GM12801 (cell line): ENCODE results near the gene TMEM108.

ENCODE experiments used
- TF ChIP-seq, protein P1 (sequence below): IDR thresholded peaks from one replicate; pipeline ENCODE4 v1.5.1; 2011; ENCODE audit warnings: control low read depth; ENCODE audit not compliant: insufficient read length; ENCODE audit errors: extremely low read depth

TMEM108 gene

DNA sequence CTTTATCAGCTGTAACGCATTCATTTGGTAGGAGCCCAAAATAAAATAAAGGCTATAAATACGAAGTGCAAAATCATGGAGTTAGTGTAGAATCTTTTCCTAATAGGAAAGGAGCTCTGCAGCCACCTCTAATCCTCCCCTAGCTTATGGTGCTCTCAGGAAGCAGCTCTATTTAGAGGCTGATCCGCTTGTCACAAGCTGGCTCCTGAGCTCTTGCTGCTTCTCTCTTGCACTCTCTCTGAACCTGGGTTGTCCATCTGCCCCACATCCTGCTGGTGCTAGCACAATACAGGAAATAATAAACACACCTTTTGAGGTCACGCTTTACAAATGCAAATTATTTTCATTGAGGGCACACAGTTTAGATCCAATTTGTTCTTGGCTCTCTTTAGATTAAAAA lies 324.3 kb downstream of the TMEM108 start:
- TF ChIP-seq, protein P1, sequence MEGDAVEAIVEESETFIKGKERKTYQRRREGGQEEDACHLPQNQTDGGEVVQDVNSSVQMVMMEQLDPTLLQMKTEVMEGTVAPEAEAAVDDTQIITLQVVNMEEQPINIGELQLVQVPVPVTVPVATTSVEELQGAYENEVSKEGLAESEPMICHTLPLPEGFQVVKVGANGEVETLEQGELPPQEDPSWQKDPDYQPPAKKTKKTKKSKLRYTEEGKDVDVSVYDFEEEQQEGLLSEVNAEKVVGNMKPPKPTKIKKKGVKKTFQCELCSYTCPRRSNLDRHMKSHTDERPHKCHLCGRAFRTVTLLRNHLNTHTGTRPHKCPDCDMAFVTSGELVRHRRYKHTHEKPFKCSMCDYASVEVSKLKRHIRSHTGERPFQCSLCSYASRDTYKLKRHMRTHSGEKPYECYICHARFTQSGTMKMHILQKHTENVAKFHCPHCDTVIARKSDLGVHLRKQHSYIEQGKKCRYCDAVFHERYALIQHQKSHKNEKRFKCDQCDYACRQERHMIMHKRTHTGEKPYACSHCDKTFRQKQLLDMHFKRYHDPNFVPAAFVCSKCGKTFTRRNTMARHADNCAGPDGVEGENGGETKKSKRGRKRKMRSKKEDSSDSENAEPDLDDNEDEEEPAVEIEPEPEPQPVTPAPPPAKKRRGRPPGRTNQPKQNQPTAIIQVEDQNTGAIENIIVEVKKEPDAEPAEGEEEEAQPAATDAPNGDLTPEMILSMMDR = no peak

DNA sequence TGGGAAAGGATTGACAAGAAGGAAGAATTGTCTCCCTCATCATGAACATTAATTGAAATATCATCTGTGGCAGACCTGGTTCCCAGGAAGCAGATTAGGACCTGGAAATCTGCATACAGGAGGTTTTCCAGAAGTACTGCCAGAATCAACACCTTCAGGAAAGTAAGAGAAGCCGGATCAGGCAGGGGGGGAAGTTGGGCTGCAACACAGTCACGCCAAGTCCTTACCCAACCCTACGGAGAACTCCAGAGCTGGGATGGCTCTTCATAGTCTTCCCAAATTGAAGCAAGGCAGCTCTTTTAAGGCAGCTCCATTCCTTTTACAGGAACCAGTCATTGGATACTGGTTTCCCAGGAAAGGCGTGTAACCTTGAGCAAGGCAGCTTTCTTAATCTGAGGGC lies 326.5 kb downstream of the TMEM108 start:
- TF ChIP-seq, protein P1 = no peak

DNA sequence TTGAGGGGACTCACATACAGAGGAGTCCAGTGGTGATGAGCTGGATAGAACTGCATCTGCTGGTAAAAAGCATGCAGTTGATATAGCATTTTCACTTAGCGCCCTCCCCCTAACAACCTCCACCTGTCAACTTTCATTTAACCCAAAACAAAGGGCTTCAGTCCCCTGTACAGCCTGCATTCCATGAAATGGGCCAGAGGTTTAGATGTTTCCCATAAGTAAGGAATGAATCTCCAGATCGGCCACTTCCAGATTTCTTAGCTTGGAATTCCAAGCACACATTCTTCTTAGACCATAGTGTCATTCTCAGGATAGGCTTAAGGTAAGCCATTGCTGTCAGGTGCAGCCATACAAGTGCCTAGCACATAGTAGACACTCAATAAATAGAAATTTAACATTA lies 328.7 kb downstream of the TMEM108 start:
- TF ChIP-seq, protein P1 = no peak

DNA sequence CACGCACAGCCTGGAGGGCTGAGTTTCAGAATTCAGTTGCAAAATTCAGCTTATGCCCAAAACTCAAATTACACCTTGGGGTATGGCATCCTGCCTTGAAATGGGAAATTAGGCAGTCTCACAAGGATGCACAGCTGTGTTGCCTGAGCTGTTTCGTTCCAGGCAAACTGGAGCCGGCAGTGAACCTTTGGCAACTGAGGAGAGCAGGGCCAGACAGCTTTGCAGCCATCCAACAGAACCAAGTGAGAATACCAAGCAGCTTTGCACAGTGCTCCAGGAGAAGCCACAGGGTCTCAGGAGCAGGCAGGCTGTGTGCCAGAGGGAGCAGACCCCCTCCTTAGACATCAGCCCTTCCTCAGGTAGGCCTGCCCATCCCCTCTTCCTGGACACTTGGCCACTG lies 329.2 kb downstream of the TMEM108 start:
- TF ChIP-seq, protein P1 = no peak

DNA sequence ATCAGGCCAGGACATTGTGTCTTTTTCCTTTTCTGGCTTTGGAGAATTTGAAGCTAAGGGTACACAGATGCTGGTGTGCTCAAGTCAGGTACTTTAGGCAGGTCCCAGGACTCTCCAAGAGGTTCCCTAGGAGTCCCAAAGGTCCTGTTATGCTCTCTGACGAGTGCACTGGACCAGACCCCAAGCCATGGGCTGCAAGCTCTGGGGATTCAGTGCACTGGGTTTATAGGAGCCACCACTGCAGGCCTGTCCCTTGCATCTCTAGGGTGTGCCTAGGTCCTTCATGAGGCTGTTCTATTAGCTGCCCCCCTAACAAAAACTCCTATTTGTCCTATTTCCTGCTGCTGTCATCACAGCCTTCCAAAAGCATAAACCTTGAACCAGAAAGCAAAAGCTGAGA lies 329.8 kb downstream of the TMEM108 start:
- TF ChIP-seq, protein P1 = no peak

DNA sequence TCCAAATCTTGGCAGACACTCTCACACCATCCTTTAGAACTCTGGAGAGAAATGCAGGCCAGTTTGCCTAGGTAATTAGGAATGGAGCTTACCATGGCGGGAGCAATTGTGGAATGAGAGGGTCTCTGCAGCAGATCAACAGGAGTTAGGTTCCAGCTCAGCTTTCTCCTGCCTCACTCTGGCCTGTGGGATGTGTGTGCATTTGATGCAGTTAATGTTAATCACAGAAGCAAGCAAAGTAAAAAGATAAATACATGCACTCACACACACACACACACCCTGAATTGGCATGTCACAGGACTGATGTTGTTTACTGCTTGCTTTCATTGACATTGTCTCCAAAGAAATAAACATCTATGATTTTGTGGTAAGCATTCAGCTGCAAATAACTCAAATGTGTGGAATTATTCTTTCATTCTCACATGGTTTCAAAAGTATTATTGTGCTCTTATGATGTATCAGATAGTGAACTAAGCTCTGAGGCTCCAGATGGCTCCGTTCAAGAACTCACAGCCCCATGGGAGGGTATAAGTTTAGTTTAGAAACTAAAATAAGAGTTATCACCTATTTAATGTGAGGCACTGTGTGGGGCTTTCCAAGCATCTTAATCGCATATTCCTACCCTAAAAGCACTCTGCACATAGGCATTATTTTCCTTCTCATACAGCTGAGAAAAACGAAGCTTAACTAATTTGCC lies 330.3 kb downstream of the TMEM108 start:
- TF ChIP-seq, protein P1 = no peak

DNA sequence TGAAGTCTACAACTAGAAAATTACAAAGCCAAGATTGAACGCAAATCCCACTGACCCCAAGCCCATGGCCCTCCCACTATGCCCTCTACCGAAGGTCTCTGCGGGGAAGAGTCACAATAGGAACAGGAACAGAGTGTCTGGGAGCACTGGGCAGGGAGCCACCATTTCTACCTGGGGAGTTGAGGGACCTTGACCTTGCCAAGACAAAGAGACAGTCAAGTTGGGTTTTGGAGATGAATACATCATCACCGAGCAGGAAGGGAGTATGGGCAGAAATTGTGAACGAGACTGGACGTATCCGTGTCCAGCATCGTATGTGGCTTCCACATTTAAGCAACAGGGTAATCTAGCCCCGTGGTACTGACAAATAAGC lies 330.9 kb downstream of the TMEM108 start:
- TF ChIP-seq, protein P1 = no peak
